Thyroid gland (tissue), 4 donors: ENCODE measurements around the gene CCDC60. TPM values are rescaled to one million over a fixed set of nuclear protein-coding genes. Genes with fewer than 3 reads are reported as not detected.
"Not testable (repeated sequence)": the region's sequence is repeated elsewhere in the genome, so short reads cannot be mapped to it uniquely, and the experiment has no call there.

Experiments used
- DNase-seq, 2 donors: peaks; one replicate each; pipeline ENCODE4 v3.0.0-alpha.2; 2019
- H3K27ac ChIP-seq, 3 donors: fragments of 200-600 bp; sonication (generic); 1 replicate in 2 of 3; 2 replicates in 1 of 3; pipeline ENCODE4 v1.5.1; 2016 to 2019; ENCODE audit warnings: mild to moderate bottlenecking in 1 of 3, moderate library complexity in 1 of 3
- H3K27me3 ChIP-seq: fragments of 200-600 bp; sonication (generic); one replicate; pipeline ENCODE4 v1.5.1; 2019
- H3K36me3 ChIP-seq, 2 donors: fragments of 200-600 bp; sonication (generic); one replicate each; pipeline ENCODE4 v1.5.1; 2016 to 2019
- H3K4me1 ChIP-seq, 2 donors: fragments of 200-600 bp; sonication (generic); one replicate each; pipeline ENCODE4 v1.5.1; 2017 to 2019
- H3K4me3 ChIP-seq, 3 donors: fragments of 200-600 bp; sonication (generic); replicated peaks in 1 of 3; 1 replicate in 2 of 3; 2 replicates in 1 of 3; pipeline ENCODE4 v1.5.1; 2016; ENCODE audit warnings: mild to moderate bottlenecking in 1 of 3
- H3K9me3 ChIP-seq: fragments of 200-600 bp; sonication (generic); one replicate; pipeline ENCODE4 v1.5.1; 2017
- POLR2A ChIP-seq, 2 donors: fragments of 450-650 bp; IDR thresholded peaks; one replicate each; pipeline ENCODE4 v1.6.1; 2017; ENCODE audit warnings: antibody characterized with exemption in 2 of 2, mild to moderate bottlenecking in 2 of 2, moderate library complexity in 1 of 2
- WGBS, 2 donors: methylation state at CpG; one replicate each; pipeline ENCODE4 v1.1.5; 2017; 5-methylcytosine and 5-hydroxymethylcytosine counted together
- intact Hi-C: fragments of 100-400 bp; cut with DNase I; formaldehyde crosslinking; loops from one replicate; pipeline ENCODE4 v1.15.1; 2023
- total RNA-seq, 4 donors: library from RNA; depleted of rRNA; stranded (reverse); fragments of >200 nt; gene quantifications; one replicate each; pipeline ENCODE4 v1.2.3, GENCODE V29; 2016
- TF ChIP-seq, protein P1 (sequence below), 6 experiments: fragments of 200-600 bp in 3 of 6; fragments of 450-650 bp in 3 of 6; sonication (generic) in 3 of 6; IDR thresholded peaks; one replicate each; pipeline ENCODE4 v1.5.1; 2016 to 2019; ENCODE audit warnings: antibody characterized with exemption in 6 of 6, mild to moderate bottlenecking in 2 of 6, inconsistent platforms in 1 of 6, moderate library complexity in 1 of 6

Gene CCDC60
- total RNA-seq, 4 donors from 2014 or later, result not detected

DNA sequence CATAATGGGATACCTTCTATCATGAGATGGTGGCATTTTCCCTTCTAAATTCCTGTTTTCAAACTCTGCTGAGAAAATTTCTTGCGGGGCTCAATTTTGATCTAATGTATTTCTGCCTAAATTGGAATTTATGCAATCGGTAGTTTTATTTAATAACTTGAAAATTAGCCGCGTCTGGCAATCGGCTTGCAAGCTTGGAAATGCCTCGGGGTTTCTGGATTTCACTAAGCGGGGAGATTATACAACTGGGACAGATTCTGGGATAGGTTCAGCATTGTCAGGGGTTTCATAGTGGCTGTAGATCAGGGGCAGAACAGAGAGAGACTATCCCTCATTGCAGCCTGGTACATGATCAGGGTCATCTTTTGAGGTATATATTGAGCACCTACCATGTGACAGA, 8.6 kb downstream of the CCDC60 start:
- Histone ChIP-seq H3K9me3 (no peaks in the 10 kb centered on the region), H3K36me3 (no peaks in the 10 kb centered on the region), H3K4me1 (no peaks in the 10 kb centered on the region), H3K27me3 (no peaks in the 10 kb centered on the region), H3K27ac (no peak overlapping the region), H3K4me3 (no peak overlapping the region)
- WGBS, 2 donors, result 96% methylated on average over 7 of the region's 7 CpGs
- TF ChIP-seq, protein P1, sequence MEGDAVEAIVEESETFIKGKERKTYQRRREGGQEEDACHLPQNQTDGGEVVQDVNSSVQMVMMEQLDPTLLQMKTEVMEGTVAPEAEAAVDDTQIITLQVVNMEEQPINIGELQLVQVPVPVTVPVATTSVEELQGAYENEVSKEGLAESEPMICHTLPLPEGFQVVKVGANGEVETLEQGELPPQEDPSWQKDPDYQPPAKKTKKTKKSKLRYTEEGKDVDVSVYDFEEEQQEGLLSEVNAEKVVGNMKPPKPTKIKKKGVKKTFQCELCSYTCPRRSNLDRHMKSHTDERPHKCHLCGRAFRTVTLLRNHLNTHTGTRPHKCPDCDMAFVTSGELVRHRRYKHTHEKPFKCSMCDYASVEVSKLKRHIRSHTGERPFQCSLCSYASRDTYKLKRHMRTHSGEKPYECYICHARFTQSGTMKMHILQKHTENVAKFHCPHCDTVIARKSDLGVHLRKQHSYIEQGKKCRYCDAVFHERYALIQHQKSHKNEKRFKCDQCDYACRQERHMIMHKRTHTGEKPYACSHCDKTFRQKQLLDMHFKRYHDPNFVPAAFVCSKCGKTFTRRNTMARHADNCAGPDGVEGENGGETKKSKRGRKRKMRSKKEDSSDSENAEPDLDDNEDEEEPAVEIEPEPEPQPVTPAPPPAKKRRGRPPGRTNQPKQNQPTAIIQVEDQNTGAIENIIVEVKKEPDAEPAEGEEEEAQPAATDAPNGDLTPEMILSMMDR (IDR thresholded peaks at IDR 0.05), result no peak
- no peak for TF ChIP-seq POLR2A (IDR thresholded peaks at IDR 0.05)
- no peak for DNase-seq
- intact Hi-C loops, result no loop called here

DNA sequence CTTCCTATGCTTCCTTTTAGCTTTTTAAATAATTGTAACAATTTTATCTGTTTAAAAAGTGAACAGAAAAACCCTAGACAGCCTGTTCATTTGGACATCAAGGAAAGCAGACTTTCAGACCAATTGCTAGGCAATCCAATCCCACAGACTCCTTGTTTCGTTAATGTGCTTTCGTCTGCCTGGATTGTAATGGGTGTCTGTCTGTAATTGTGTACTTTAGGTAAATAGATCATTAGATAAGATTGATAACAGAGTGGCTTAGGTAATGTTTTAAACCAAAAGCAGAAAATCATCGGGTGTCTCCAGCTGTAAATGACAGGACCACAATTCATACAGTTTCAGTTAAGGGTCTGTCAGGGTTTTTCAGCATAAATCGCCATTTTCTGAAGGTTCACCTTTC, 19.6 kb downstream of the CCDC60 start:
- no peak for DNase-seq
- Histone ChIP-seq H3K9me3 (no peaks in the 10 kb centered on the region), H3K27me3 (no peaks in the 10 kb centered on the region), H3K4me1 (no peaks in the 10 kb centered on the region), H3K27ac (no peak overlapping the region), H3K36me3 (no peaks in the 10 kb centered on the region), H3K4me3 (no peak overlapping the region)
- WGBS, 2 donors, result 45 to 47% methylated on average over 4 of the region's 4 CpGs
- TF ChIP-seq, protein P1 (IDR thresholded peaks at IDR 0.05), result no peak
- no peak for TF ChIP-seq POLR2A (IDR thresholded peaks at IDR 0.05)
- intact Hi-C loops, result no loop called here

DNA sequence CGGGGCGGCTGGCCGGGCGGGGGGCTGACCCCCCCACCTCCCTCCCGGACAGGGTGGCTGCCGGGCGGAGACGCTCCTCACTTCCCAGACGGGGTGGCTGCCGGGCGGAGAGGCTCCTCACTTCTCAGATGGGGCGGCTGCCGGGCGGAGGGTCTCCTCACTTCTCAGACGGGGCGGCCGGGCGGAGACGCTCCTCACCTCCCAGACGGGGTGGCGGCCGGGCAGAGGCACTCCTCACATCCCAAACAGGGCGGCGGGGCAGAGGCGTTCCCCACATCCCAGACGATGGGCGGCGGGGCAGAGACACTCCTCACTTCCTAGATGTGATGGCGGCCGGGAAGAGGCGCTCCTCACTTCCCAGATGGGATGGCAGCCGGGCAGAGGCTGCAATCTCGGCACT, 25.8 kb downstream of the CCDC60 start:
- intact Hi-C loops, H3K4me1 ChIP-seq, H3K9me3 ChIP-seq, H3K4me3 ChIP-seq, H3K36me3 ChIP-seq, H3K27ac ChIP-seq, DNase-seq, H3K27me3 ChIP-seq: not testable (repeated sequence)
- 96% methylated on average over 21 of the region's 33 CpGs; no CpG with 5 or more reads in 1 of the 2 donors for WGBS, 2 donors

DNA sequence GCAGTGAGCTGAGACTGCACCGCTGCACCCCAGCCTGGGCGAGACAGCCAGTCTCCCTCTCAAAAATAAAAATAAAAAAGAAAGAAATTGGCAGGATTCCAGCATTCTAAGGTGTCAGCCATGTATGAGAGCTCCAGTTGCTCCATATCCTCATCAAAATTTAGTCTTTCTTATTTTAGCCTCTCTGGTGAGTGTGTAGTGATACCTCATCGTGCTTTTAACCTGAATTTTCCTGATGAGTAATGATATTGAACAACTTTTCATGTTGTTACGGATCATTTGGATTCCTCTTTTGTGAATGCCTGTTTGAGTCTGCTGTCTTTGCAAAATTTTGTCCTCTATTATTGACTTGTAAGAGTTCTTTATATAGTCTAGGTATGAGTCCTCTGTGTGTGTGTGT, 28.5 kb downstream of the CCDC60 start:
- TF ChIP-seq, protein P1 (IDR thresholded peaks at IDR 0.05), result no peak
- no peak for TF ChIP-seq POLR2A (IDR thresholded peaks at IDR 0.05)
- no peaks in the 10 kb centered on the region for H3K9me3 ChIP-seq
- H3K27ac ChIP-seq, result no peak overlapping the region
- H3K27me3 ChIP-seq, result no peaks in the 10 kb centered on the region
- WGBS, 2 donors, result 87 to 91% methylated on average over 4 of the region's 4 CpGs
- DNase-seq, result no peak
- H3K4me3 ChIP-seq, result no peak overlapping the region
- intact Hi-C loops, result no loop called here
- no peaks in the 10 kb centered on the region for H3K4me1 ChIP-seq
- H3K36me3 ChIP-seq, result no peaks in the 10 kb centered on the region

DNA sequence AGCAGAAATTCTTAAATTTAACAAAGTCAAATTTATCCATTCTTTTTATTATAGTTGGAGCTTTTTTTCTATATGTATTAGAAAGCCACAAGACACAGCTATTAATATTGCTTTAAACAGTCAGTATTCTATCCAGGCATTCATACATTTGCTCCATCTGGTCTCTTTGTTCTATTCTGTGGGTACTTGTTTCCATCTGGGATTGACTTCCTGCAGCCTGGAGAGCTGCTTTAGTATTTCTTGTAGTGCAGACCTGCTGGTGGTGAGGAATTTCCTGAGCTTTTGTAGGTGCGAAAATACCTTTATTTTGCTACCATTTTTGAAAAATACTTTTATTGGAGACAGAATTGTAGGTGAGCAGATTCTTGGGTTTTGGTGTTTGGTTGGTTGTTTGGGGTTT, 29.0 kb downstream of the CCDC60 start:
- DNase-seq, result no peak
- TF ChIP-seq, protein P1 (IDR thresholded peaks at IDR 0.05), result no peak
- no peak for TF ChIP-seq POLR2A (IDR thresholded peaks at IDR 0.05)
- 66 to 82% methylated on average over 1 of the region's 1 CpG for WGBS, 2 donors
- intact Hi-C loops, result no loop called here
- no peaks in the 10 kb centered on the region for H3K36me3 ChIP-seq
- H3K9me3 ChIP-seq, result no peaks in the 10 kb centered on the region
- no peaks in the 10 kb centered on the region for H3K4me1 ChIP-seq
- H3K27ac ChIP-seq, result no peak overlapping the region
- no peak overlapping the region for H3K4me3 ChIP-seq
- H3K27me3 ChIP-seq, result no peaks in the 10 kb centered on the region

DNA sequence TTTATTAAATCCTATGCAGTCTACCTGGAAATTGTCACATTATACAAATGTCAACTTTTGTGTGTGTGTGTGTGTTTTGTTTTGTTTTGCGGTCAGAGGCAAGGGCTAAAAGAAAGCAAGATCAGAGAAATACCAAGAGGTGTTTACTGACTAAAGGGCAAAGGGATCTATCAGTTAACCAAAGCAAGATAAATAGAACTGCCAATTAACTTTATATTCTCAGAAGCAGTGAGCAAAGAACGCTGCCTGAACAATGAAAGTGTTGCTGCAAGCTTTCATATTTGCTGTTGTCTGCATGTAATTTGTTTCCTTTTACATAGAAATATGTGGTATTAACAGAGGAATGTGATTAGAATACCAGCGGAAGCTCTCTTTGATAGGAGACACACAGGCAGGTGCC, 30.9 kb downstream of the CCDC60 start:
- 75 to 81% methylated on average over 3 of the region's 3 CpGs for WGBS, 2 donors
- no peak overlapping the region for H3K4me3 ChIP-seq
- H3K4me1 ChIP-seq, result no peaks in the 10 kb centered on the region
- H3K27ac ChIP-seq, result no peak overlapping the region
- no peaks in the 10 kb centered on the region for H3K27me3 ChIP-seq
- intact Hi-C loops, result no loop called here
- H3K36me3 ChIP-seq, result no peaks in the 10 kb centered on the region
- no peak for TF ChIP-seq POLR2A (IDR thresholded peaks at IDR 0.05)
- TF ChIP-seq, protein P1 (IDR thresholded peaks at IDR 0.05), result no peak
- H3K9me3 ChIP-seq, result no peaks in the 10 kb centered on the region
- DNase-seq, result no peak
